ENCODE results near the gene EHBP1.

The EHBP1 gene

GRCh38 chr2:62797107-62797506 lies 91.6 kb downstream of the EHBP1 start:
- TF ChIP-seq CTCF (IDR thresholded peaks at IDR 0.05; ENCODE audit: insufficient read depth, low read depth, low read length, missing control alignments) = no peak
- DNase-seq (ENCODE audit: low read depth) = no peak
- H3K4me3 ChIP-seq (ENCODE audit: low read length) = no peak overlapping the region

- TF ChIP-seq CTCF (IDR thresholded peaks at IDR 0.05; ENCODE audit: insufficient read depth, low read depth, low read length, missing control alignments) = no peak
- H3K4me3 ChIP-seq (ENCODE audit: low read length) = no peak overlapping the region
- no peak for DNase-seq (ENCODE audit: low read depth)
These were observed 95.1 kb downstream of the EHBP1 start for GRCh38 chr2:62800618-62801017.

GRCh38 chr2:62801110-62801509 lies 95.6 kb downstream of the EHBP1 start:
- DNase-seq (ENCODE audit: low read depth) = no peak
- no peak overlapping the region for H3K4me3 ChIP-seq (ENCODE audit: low read length)
- no peak for TF ChIP-seq CTCF (IDR thresholded peaks at IDR 0.05; ENCODE audit: insufficient read depth, low read depth, low read length, missing control alignments)

- DNase-seq (ENCODE audit: low read depth) = peak; percentile 10
- TF ChIP-seq CTCF (IDR thresholded peaks at IDR 0.05; ENCODE audit: insufficient read depth, low read depth, low read length, missing control alignments) = peak; percentile 25
- no peak overlapping the region for H3K4me3 ChIP-seq (ENCODE audit: low read length)
These were observed 96.5 kb downstream of the EHBP1 start for GRCh38 chr2:62801814-62802523.

- no peak overlapping the region for H3K4me3 ChIP-seq (ENCODE audit: low read length)
- TF ChIP-seq CTCF (IDR thresholded peaks at IDR 0.05; ENCODE audit: insufficient read depth, low read depth, low read length, missing control alignments) = no peak
- no peak for DNase-seq (ENCODE audit: low read depth)
These were observed 98.4 kb downstream of the EHBP1 start for GRCh38 chr2:62803961-62804360.

GRCh38 chr2:62806231-62806630 lies 100.7 kb downstream of the EHBP1 start:
- no peak overlapping the region for H3K4me3 ChIP-seq (ENCODE audit: low read length)
- DNase-seq (ENCODE audit: low read depth) = peak; percentile 51
- no peak for TF ChIP-seq CTCF (IDR thresholded peaks at IDR 0.05; ENCODE audit: insufficient read depth, low read depth, low read length, missing control alignments)

- no peak for DNase-seq (ENCODE audit: low read depth)
- TF ChIP-seq CTCF (IDR thresholded peaks at IDR 0.05; ENCODE audit: insufficient read depth, low read depth, low read length, missing control alignments) = no peak
- no peak overlapping the region for H3K4me3 ChIP-seq (ENCODE audit: low read length)
These were observed 103.0 kb downstream of the EHBP1 start for GRCh38 chr2:62808554-62808953.
